Measurements from ENCODE around the gene MED22. TPM values are rescaled to one million over a fixed set of nuclear protein-coding genes. Genes with fewer than 3 reads are reported as not detected.

MED22 gene
- polyA plus RNA-seq, 3 donors = 6.8 to 27.7 (median 9.6) TPM

- Mint-ChIP-seq H3K4me3 (no peak overlapping the region), H3K36me3 (no peaks in the 10 kb centered on the region), H3K9me3 (peaks cover 0 to 3% (median 0%) of the 10 kb centered on the region in 7 donors), H3K27ac (no peak overlapping the region), H3K4me1 (no peaks in the 10 kb centered on the region), H3K27me3 (ENCODE audit: low read depth in 3 of 3) (peaks cover 2 to 11% (median 6%) of the 10 kb centered on the region in 3 donors)
- 99% methylated on average over 7 of the region's 12 CpGs for WGBS (ENCODE audit: insufficient coverage)
- no peak overlapping the region for H3K4me2 ChIP-seq (replicated peaks; ENCODE audit: extremely low read depth, low read length, poor library complexity, severe bottlenecking)
- H3K9me3 ChIP-seq (replicated peaks in 1 of 2; ENCODE audit: control insufficient read depth in 1 of 2, insufficient read depth in 1 of 2, low read length in 2 of 2) = no peaks in the 10 kb centered on the region
- no peaks in the 10 kb centered on the region for H3K27me3 ChIP-seq (ENCODE audit: control insufficient read depth in 2 of 2, insufficient read depth in 2 of 2, low read length in 2 of 2)
- no peaks in the 10 kb centered on the region for H3K4me1 ChIP-seq (ENCODE audit: control insufficient read depth in 1 of 2, insufficient read depth in 2 of 2, low read length in 2 of 2)
- H2AFZ ChIP-seq (ENCODE audit: insufficient read depth, low read depth, low read length, poor library complexity, severe bottlenecking) = no peak overlapping the region
- no peaks in the 10 kb centered on the region for H3K36me3 ChIP-seq (replicated peaks in 1 of 2; ENCODE audit: control insufficient read depth in 1 of 2, insufficient read depth in 2 of 2, low read length in 2 of 2)
- intact Hi-C loops (cut with micrococcal nuclease) = no loop called here
- no peak for TF ChIP-seq CTCF (IDR thresholded peaks at IDR 0.05)
- H3K79me2 ChIP-seq (ENCODE audit: insufficient read depth, low read length) = no peaks in the 10 kb centered on the region
- no peak overlapping the region for H3K27ac ChIP-seq (ENCODE audit: low read depth in 1 of 2, low read length in 2 of 2)
- DNase-seq = no peak
- H3K9ac ChIP-seq (ENCODE audit: insufficient read depth, low read length, poor library complexity, severe bottlenecking) = no peak overlapping the region
- no peaks in the 10 kb centered on the region for H4K20me1 ChIP-seq (ENCODE audit: insufficient read depth, low read length)
- no peak overlapping the region for H3K4me3 ChIP-seq (replicated peaks in 1 of 3; ENCODE audit: low read depth in 2 of 3, low read length in 3 of 3)
Measured at GRCh38 chr9:133389025-133389557, 41.2 kb upstream of the MED22 start.

- Histone ChIP-seq H3K36me3 (replicated peaks in 1 of 2; ENCODE audit: control insufficient read depth in 1 of 2, insufficient read depth in 2 of 2, low read length in 2 of 2) (no peaks in the 10 kb centered on the region), H3K4me3 (replicated peaks in 1 of 3; ENCODE audit: low read depth in 2 of 3, low read length in 3 of 3) (no peak overlapping the region), H4K20me1 (ENCODE audit: insufficient read depth, low read length) (no peaks in the 10 kb centered on the region), H2AFZ (ENCODE audit: insufficient read depth, low read depth, low read length, poor library complexity, severe bottlenecking) (no peak overlapping the region), H3K4me2 (replicated peaks; ENCODE audit: extremely low read depth, low read length, poor library complexity, severe bottlenecking) (no peak overlapping the region), H3K4me1 (ENCODE audit: control insufficient read depth in 1 of 2, insufficient read depth in 2 of 2, low read length in 2 of 2) (no peaks in the 10 kb centered on the region), H3K79me2 (ENCODE audit: insufficient read depth, low read length) (no peaks in the 10 kb centered on the region), H3K27ac (ENCODE audit: low read depth in 1 of 2, low read length in 2 of 2) (no peak overlapping the region), H3K9me3 (replicated peaks in 1 of 2; ENCODE audit: control insufficient read depth in 1 of 2, insufficient read depth in 1 of 2, low read length in 2 of 2) (no peaks in the 10 kb centered on the region), H3K9ac (ENCODE audit: insufficient read depth, low read length, poor library complexity, severe bottlenecking) (no peak overlapping the region), H3K27me3 (ENCODE audit: control insufficient read depth in 2 of 2, insufficient read depth in 2 of 2, low read length in 2 of 2) (no peaks in the 10 kb centered on the region)
- H3K27me3 Mint-ChIP-seq (ENCODE audit: low read depth in 3 of 3) = peaks cover 2 to 6% (median 5%) of the 10 kb centered on the region in 3 donors
- no peak for DNase-seq
- WGBS (ENCODE audit: insufficient coverage) = 95% methylated on average over 8 of the region's 9 CpGs
- no peak overlapping the region for H3K4me3 Mint-ChIP-seq
- H3K36me3 Mint-ChIP-seq = no peaks in the 10 kb centered on the region
- H3K9me3 Mint-ChIP-seq = peaks cover 0 to 3% (median 0%) of the 10 kb centered on the region in 7 donors
- no peak for TF ChIP-seq CTCF (IDR thresholded peaks at IDR 0.05)
- intact Hi-C loops (cut with micrococcal nuclease) = no loop called here
- no peak overlapping the region for H3K27ac Mint-ChIP-seq
- no peaks in the 10 kb centered on the region for H3K4me1 Mint-ChIP-seq
Measured at GRCh38 chr9:133387680-133388079, 39.7 kb upstream of the MED22 start.
